Urothelium cell line (cell line): ENCODE data around the gene MAT1A.

Experiments used
- DNase-seq: peaks from one replicate; pipeline ENCODE4 v3.0.0; 2011; ENCODE audit warnings: low spot score, mixed read lengths
- FAIRE-seq: peaks from 2 replicates; lab custom pipeline; 2011; peaks lifted over from hg19 to GRCh38; lab: Jason Lieb, UNC

Gene MAT1A

DNA sequence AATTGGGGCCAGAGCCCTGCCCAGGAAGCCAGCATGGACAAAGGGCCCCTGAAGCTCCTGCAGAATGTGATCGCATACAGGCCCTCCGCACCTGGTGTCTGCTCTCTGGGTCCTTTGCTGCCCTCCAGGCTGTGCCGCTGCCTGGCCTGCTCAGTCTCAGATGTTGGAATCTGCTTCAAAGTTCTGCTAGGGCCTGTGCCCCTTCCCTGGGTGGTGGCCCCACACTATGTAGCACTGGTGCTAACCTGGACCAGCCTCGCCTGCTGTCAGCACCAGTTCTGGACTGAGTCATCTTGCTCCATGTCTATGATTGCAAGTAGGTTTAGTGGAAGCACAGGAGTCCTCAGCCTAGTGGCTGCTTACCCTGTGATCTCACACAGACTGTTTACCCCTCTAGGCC lies 6.3 kb downstream of the MAT1A start:
- DNase-seq (no peak), FAIRE-seq (no peak)

DNA sequence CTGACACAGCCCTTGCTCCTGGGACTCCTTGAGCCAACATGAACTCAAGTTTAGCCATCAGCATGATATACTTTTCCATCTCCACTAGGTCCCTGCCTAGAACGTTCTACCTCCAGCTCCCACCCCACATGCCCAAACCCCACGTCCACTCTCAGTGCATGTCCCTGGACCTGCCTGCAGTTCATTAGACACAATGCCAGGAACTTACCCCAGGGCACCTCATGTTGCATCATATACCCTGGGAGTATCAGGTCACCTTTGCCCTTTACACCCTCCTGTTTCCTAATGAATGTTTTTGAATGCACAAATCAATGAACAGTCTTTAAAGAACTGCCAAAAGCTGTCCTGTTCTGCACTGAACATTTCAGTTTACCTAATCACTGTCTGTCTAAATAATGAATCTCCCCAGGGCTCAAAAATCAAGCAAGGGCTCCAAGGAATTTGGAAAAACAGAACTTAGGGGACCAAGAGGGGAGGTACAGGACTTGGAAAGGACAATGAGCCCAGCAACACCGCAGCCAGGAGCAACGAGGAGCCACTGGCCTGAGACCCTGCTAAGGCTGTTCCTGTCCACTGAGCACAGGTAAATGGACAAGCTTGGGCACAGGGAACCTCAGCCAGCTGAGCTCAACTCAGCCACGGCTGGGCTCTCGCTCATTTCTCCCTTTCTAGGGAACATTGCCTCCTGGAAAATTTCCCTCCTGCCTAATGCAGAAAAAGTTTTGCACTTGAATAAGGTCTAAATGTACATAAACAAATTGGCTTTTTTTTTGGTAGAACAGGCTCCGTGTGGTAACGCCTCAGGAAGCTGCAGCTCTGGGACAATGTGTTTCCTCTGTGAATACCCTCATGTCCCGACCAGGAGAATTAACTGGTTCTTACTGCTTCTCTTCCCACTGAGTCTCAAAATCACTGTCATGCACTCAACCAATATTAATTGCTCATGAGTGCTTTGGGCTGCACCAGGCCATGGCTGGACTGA lies 7.4 kb downstream of the MAT1A start:
- FAIRE-seq (no peak), DNase-seq (no peak)

DNA sequence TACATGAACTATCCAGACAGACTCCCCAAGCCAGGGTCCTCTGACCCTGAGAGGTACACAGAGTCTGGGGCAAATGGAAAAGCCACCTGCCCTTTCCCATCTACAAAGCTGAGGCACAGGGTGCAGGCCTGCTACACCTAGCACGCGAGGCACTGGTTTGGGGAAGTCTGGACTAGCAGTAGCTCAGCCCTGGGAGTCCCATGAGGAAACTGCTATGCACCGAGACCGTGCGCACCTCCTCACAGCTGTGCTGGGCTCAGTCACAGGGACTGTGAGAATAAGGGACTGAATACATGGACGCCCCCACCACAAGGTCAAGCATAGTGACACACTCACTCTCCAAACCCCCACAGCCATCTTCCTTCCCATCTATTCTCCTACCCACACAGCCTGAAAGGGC lies 8.2 kb downstream of the MAT1A start:
- no peak for FAIRE-seq

DNA sequence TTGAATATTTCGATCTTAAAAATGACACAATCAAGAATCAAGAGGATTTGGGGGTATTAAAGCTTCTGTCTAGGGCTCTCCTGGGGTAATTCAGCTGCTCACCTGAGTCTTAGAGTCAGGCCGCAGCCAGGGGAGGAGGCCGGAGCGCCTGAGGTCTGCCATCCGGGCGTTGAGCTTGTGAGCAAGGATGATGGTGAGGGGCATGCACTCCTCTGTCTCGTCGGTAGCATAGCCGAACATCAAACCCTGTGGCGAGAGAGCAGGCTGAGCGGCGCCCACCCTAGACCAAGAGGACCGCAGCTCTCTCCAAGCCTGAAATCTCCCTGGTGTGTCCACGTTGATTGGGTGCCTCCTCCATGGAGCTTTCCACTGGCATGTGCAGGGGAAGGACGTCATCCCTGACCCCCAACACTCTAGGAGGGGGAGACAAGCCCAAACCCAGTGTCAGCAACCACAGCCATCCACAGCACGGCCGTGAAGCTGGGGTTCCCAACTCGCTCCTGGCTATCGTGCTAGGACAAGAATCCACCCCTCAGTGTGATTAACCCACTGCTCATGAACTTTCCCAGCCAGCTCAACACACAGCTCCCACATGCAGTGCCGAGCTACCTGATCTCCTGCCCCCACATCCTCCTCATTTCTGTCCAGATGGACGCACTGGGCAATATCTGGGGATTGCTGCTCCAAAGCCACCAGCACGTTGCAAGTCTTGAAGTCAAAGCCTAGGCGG lies 9.2 kb downstream of the MAT1A start:
- no peak for FAIRE-seq
- no peak for DNase-seq

More for the DNA sequence above, 8.2 kb downstream of the MAT1A start:
- DNase-seq: no peak

DNA sequence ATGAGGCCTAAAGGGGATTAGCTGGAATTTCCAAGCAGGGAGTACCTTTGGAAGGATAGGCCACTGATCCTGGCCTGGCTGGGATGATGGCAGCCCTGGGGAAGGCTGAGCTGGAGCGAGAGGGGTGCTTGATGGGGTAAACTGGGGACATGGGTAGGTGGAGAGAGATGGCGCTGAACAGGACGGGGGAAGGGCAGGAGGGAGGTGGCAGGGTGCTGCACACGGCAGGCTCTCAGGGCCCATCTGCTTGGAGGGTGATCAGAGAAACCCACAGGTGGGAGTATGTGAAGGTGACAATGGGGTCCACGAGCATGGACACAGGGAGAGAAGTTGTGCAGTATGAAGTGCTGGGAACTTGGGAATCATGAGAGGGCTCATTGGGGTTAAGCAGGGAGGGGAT lies 10.3 kb downstream of the MAT1A start:
- FAIRE-seq (no peak), DNase-seq (no peak)

DNA sequence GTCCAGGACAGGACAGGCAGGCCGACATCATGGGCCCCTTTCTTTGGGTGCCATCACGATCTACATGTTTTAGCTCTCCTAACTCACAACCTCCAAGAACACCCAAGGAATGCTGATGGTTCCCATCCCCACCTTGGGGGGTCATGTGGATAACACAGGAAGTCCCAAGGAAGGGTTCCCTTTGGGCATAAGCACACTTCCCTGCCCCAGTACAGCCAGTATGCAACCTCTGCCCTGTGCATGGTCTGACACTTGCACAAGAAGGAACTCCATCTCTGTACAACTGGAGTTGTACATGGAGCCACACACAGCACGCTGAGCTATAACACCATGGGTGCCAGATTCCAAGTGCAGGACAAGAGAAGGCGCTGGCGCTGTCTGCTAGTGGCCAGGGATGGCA lies 11.0 kb downstream of the MAT1A start:
- DNase-seq: no peak

DNA sequence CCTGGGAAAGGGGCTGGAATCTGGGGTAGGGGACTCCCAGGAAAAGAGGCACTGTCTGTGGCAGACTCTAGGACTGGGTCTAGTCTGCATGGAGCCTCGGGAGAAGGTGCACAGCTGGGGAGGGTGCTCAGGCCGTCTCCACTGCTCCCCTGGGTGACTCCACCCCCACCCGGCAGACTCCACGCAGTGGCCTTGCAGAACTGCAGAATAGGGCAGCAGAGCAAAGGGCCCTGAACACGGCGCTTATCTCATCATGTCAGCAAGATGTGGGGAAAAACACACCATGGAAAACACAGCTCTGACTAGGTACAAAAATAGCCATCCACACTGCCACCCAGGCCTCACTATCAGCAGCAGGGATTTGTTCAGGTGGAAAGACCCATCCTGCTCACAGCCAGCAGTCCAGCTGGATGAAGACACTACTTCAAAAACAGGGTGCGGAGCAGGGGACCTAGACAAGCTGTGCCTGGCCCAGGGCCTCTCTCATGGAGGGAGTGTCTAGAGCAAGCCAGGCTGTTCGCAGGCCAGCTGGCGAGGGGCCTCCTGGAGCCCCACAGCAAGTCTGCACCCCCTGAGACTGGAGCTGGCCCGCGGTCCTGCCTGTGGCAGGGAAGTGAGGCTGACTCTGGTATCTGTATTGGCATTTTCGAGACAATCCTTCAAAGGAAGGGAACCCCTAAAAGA lies 11.7 kb downstream of the MAT1A start:
- DNase-seq (no peak), FAIRE-seq (no peak)

More for the DNA sequence above, 11.0 kb downstream of the MAT1A start:
- FAIRE-seq: no peak

DNA sequence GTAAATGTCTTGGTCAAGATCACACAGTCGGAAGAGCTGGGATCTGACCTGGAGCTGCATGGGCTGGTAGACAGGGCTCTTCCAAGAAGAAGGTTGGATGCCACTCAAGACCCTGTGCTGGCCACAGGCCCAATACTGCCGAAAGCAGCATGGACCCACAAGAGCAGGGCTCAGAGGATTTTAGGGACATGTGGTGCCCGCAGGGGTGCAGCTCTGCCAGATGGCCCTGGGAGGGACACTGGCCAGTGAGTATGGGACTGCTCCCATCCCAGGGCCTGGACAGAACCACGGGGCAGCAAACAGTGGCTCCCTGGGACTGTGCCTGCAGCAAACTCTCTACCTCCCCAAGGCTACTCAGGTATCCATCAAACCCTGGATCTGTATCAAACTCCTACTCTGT lies 12.4 kb downstream of the MAT1A start:
- DNase-seq (no peak), FAIRE-seq (no peak)

DNA sequence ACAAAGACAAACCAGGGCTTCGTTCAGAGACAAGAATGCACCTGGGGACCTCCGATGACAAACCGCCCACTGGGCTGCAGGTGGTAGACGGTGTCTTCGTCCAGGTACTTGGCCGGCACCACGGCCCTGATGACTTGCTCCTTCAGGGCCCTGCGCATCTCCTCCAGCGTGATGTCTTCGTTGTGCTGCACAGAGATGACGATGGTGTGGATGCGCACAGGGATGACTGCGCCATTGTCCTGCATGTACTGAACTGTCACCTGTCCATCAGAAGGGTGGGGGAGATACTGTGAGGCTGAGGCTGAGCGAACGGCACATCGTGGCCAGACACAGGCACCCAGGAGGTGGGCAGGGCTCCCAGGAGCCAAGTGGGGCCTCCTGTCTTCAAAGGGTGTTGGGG lies 13.1 kb downstream of the MAT1A start:
- no peak for FAIRE-seq
- DNase-seq: no peak

DNA sequence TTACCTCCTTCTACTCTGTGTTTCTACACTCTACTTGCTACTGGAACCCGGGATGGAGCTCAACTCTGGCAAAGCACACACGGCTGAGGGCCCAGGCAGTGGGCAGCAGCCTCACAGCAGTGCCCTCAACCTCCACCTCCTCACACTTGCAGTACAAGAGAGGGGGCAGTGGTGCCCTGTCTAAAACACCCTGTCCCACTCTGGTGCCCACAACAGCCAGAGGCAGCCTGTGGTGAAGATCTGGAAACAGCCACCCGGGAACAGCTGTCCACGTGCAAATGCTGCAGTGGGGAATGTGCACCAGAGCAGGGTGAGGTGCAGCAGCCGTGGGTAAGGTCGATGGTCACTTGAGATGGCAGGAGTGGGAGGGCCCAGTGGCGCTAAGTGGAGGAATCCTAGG lies 13.7 kb downstream of the MAT1A start:
- FAIRE-seq: no peak
- DNase-seq: no peak

DNA sequence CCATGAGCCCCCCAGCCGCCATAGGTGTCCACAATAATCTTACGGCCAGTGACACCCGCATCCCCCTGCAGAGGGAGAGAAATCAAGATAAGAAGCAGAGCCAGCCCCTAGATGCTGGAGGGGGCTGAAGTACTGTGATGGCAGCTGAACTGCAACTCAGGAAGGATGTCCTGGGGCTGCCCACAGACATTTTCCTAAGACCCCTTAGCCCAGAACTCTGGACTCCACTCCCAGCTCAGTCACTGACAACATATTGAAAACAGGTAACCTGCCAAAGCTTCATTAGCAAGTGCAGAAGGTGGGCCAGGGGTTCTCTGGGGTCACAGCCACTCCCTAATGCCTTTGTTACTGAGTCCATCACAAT lies 14.3 kb downstream of the MAT1A start:
- no peak for DNase-seq
- FAIRE-seq: no peak

DNA sequence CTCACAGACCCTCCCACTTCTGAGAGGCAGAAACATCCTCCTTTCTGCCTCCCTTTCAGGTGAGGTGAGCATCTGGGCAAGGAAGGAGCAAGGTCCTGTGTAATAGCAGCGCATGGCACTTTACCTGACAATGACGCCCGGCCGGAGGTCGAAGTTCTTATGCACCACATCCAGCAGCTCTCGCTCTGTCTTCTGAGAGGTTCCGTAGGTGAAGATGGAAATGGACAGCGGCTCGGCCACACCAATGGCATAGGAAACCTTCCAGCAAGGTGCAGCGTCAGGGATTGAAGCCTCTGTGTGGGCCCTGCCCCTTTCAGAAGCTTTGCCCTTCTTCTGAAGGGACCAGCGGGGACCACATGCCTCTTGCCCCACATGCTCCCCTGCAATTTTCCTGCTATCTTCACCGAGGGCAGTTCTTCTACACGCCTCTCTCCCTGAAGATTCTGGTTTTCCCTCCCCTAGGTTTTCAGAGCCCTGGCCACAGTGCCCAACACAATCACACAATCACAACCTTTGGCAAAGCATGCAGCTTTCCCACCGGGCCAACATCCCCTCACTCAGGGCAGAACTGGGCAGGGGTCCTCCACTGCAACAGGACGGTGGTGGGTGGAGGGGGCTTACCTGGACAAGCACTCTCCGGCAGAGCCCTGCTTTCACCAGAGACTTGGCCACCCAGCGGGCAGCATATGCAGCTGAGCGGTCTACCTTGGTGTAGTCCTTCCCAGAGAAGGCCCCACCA lies 14.9 kb downstream of the MAT1A start:
- FAIRE-seq (no peak), DNase-seq (no peak)

DNA sequence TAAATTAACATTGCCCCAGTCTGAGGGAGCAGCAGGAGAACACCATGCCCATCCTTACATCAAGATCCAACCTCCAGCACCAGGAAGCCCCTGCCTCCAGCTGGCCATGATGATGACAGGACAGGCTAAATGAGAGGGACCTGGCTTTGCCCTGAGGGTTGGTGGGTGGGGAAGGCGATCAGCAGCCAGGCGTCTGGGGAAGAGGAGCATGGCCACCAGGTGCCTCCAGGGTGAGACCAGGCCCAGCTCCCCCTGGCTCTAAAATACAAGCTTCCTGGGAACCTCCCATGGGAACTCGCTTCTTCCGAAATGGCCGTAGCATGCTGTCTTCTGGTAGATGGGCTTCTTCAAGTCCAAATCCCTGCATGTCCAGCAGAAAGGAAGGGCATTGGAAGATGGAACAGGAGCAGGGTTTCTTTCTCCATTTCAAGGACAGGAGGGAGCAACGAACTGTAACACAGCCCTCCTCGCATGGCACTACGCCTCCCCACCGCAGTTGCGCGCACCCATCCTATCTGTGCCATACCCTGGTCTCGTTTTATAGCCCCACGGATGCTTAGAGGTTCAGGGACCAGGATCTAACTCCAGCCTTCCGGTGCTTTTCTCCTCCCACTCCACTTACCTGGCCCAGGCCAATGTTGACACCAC lies 15.8 kb downstream of the MAT1A start:
- DNase-seq (no peak), FAIRE-seq (no peak)

DNA sequence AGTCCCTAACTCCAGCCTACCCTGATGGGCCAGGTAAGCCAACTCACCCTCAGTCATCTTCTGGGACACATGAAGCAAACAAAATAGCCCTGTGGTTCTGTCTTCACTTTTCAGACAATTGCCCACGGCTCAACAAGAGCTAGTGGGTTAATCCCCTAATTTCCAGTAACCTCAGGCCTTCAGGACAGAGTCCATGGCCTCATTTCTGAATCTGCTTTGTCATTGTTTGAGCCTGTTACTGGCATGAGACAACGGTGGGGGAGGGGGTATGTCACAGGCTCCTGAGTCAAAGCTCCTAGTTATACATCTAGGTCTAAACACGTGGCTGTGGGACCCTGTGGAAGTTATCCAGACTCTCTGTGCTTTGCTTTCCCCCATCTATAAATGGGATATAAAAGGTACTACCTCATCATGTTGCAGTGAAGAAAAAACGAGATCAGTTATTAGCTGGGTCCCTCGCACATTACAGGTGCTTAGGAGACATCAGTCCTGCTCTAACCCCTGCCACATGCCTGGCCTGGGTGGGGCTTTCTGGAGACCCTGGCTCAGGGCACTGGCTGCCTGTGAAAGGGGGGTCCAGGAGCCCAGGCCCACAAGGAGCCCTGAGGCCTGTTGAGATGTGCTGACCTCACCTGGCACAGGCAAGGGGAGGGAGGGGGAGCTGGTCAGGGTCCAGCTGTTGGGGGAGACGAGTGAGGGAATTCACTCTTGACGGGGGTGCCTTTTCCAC lies 16.5 kb downstream of the MAT1A start:
- DNase-seq (no peak), FAIRE-seq (no peak)

DNA sequence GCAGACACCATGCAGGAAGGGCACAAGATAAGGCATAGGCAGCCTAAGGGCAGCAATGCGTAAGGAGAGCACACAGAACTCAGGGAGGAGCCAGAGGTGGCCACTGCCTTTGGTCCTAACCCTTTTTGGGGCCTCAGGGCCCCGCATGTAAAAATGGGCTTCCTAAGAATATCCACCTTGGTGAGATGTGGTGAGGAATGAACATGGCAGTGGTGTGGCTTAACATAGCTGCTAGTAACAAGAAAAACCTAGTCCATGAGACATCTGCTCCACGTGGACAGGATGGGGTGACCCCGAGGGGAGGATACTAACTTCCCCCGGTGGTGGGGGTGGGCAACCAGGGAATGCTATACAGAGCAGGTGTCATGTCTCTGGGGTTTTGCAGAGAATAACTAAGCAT lies 18.0 kb downstream of the MAT1A start:
- FAIRE-seq (no peak), DNase-seq (no peak)

DNA sequence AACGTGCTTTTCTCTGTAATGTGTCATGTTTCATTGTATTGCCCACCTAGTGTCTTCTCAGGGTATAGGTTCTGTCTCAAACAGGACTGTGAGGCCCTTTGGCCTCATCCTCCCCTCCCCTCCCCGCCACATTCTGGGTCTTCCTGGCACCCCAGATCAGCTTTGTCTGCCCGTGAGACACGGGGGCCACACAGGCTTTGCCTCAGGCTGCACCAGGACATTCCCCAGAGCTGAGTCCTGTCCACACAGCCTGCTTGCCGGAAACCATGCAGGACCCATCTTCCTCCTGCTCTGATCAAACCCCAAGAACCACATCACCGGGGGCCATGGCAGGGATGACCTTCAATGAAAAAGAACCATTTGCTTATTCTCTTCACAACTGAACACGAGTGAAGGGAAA lies 18.6 kb downstream of the MAT1A start:
- no peak for DNase-seq
- no peak for FAIRE-seq

DNA sequence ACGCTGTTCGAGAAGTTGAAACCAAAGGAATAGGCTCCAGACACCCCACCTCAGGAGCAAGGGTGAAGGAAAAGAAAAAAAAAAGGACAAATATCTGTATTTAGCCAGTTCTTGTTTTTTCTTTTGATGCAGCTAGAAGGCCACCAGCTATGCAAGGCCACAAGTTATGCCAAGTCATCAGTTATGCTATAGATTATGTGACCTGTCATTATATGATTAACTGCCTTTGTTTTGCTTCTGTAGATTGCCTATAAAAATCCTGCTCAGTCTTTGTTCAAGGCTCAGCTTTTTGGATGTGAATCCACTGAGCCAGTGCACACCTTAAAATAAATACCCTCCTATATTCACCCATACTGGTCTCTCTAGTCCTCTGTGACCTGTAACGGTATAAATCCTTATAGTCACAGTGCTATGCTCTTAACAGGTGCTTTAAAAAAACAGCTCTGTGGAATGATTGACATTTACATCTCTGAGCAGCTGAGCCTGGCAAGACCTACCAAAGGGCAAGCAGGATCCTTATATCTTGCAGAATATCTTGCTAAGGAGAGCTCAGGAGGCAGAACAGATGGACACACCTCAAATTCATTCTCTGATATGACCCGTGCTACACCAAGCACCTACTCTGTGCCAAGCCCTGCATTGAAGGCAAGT lies 20.4 kb downstream of the MAT1A start:
- no peak for FAIRE-seq
- no peak for DNase-seq

DNA sequence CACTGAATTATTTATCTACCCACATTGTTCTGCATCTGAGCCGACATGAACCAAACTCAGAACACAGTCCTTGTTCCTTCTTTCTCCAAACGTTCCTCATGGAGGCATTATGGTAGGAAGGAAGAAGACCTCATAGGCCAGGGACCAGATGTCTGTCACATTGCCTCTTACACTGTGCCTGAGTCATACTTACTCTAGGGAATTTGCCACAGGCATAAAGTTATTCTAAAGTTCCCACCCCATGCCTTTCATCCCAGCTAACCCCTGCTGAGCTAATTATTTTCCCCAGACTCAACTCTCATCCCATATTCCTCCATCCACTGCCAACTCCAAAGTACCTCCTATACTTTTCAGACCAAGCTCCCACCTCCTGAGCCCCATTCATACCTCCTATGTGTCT lies 21.2 kb downstream of the MAT1A start:
- FAIRE-seq: no peak
- no peak for DNase-seq

DNA sequence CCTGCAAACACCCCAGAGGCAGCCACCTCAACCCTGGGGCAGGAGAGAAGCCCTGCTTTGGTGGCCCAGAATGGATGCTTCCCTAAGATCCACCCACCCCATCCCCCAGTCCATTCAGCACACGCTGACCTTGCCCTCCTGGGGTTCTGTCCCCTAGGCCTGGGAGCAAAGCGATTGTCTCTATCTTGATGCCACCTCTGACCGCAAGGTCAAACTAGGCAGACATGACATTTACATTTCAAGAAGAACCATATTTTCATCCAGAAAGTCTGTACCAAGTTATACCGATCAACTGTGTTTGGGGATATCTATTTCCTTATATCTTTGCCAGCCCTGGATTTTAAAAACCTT lies 23.0 kb downstream of the MAT1A start:
- DNase-seq: no peak
- FAIRE-seq: no peak
